Cardiac fibroblast (primary cell): Measurements from ENCODE around the gene SRP68.

Experiments used
- DNase-seq, 2 donors: peaks; one replicate each; pipeline versions ENCODE4 v3.0.0 to v3.0.0-alpha.2; 2010; ENCODE audit warnings: low read depth in 2 of 2
- H3K4me3 ChIP-seq, 2 donors: replicated peaks in 1 of 2; 1 replicate in 1 of 2; 2 replicates in 1 of 2; pipeline ENCODE4 v1.5.1; 2011; ENCODE audit warnings: low read depth in 2 of 2, low read length in 2 of 2, mild to moderate bottlenecking in 2 of 2, moderate library complexity in 1 of 2
- CTCF ChIP-seq: IDR thresholded peaks from one replicate; pipeline ENCODE4 v1.5.1; 2011; ENCODE audit warnings: low read depth, mild to moderate bottlenecking, low read length, inconsistent platforms

The SRP68 gene

DNA sequence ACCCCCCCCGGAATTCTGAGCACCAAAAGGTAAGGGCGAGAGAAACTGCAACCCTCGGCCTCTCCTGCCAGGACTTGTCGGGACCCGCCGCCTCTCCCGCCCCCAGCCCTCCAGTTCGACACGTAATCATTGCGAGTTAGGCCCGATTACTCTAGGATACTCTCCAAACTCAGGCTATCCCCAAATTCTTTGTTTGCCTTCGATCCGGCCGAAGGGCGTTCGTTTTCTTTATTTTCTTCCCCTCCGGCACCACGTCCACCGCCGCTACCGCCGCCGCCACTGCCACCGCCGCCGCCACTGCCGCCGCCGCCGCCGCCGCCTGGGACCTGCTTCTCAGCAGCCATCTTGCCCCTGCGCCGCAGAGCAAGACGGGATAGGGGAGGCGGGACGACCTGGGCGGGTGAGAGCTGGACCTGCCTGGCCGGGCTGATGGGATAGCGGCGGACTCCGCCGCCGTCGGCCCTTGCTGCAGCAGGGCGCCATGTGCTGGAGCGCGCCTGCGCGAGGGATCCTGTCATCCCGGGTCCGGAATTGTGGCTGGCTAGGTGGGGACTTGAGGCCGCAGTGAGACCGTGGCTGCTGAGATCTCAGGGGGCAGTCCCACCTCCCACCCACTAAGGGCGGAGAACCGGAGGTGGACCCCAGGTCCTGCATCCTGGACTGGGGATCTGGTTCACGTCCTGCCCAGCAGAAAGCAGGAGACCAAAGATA is at the start of gene SRP68:
TSS of gene SRP68 (minus strand) at position 370 of the 711 bp plus-strand sequence. CDS start at position 344, 26 bp downstream.
- H3K4me3 ChIP-seq = peak within 1 kb of the TSS; percentile 81 to 96
- no peak for TF ChIP-seq CTCF
- peak; percentile 91 to 94 for DNase-seq

- TF ChIP-seq CTCF = no peak
- peak; percentile 22 to 23 for DNase-seq
- H3K4me3 ChIP-seq = peak overlapping the region in 1 of 2 donors; percentile 15
Measured at GRCh38 chr17:76121932-76122430, 49.7 kb upstream of the SRP68 start.

GRCh38 chr17:76120658-76121008 is 48.3 kb upstream of the SRP68 start:
- DNase-seq = no peak
- TF ChIP-seq CTCF = no peak
- H3K4me3 ChIP-seq = no peak overlapping the region

DNA sequence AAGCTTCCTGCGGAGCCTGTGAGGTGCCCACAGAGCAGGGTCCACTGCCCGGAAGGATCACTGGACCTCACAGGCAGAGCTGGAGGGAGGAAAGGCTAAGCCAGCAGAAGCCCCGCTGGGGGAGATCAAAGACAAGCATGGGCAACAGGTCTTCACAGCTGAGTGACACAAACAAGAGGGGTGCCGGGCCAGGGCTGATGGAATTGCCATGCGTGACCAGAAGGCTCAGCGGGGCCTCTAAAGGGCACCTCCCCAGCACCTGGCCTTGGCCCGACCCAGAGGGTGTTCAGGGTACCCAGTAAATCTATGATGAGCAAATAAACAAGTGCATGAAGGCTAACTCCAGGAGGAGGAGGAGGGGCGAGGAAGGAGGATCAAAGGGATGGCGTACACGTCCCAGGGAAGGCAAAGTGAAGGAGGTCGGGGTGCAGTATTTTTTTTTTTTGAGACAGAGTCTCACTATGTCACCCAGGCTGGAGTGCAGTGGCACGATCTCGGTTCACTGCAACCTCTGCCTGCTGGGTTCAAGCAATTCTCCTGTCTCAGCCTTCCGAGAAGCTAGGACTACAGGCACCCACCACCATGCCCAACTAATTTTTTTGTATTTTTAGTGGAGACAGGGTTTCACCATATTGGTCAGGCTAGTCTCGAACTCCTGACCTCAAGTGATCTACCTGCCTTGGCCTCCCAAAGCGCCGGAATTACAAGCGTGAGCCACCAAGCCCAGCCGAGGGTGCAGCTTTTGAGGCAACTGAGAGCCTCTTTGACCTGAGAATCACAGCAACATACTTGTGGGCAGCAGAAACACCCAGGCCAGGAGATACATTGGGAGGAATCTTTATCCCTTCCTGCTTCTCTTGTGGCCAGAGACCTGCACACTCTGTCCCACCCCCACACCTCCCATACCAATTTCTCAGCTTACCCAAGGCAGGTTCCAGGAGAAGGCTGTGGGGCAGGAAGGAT is 47.4 kb upstream of the SRP68 start:
- DNase-seq = no peak
- no peak for TF ChIP-seq CTCF
- H3K4me3 ChIP-seq = no peak overlapping the region

- TF ChIP-seq CTCF = no peak
- H3K4me3 ChIP-seq = no peak overlapping the region
- DNase-seq = no peak
Measured at GRCh38 chr17:76115138-76115754, 42.9 kb upstream of the SRP68 start.

GRCh38 chr17:76111956-76112355 is 39.6 kb upstream of the SRP68 start:
- DNase-seq = no peak
- H3K4me3 ChIP-seq = no peak overlapping the region
- no peak for TF ChIP-seq CTCF
